Mucosa of stomach (tissue), 1 donor: ENCODE measurements around the gene GRIA2.
"Not testable (repeated sequence)": the region's sequence is repeated elsewhere in the genome, so short reads cannot be mapped to it uniquely, and the experiment has no call there.

ENCODE experiments used
- H3K27me3 ChIP-seq: one replicate; pipeline ENCODE4 v1.7.0; 2013; ENCODE audit warnings: mild to moderate bottlenecking, low read length; ENCODE audit not compliant: control insufficient read depth, insufficient read depth
- H3K36me3 ChIP-seq: one replicate; pipeline ENCODE4 v1.7.0; 2013; ENCODE audit warnings: low read length; ENCODE audit not compliant: control insufficient read depth, insufficient read depth
- H3K4me1 ChIP-seq: one replicate; pipeline ENCODE4 v1.7.0; 2013; ENCODE audit warnings: mild to moderate bottlenecking, low read length; ENCODE audit not compliant: control insufficient read depth, insufficient read depth
- H3K4me3 ChIP-seq: one replicate; pipeline ENCODE4 v1.7.0; 2013; ENCODE audit warnings: low read length
- H3K9ac ChIP-seq: one replicate; pipeline ENCODE4 v1.7.0; 2013; ENCODE audit warnings: mild to moderate bottlenecking, low read length, moderate library complexity
- H3K9me3 ChIP-seq: one replicate; pipeline ENCODE4 v1.7.0; 2013; ENCODE audit warnings: mild to moderate bottlenecking, low read length, moderate library complexity; ENCODE audit not compliant: control insufficient read depth
- donor health status: Pancreatic carcinoma.

The GRIA2 gene

GRCh38 chr4:157222771-157223160, 2.2 kb downstream of the GRIA2 start:
- H3K4me1 ChIP-seq, result no peaks in the 10 kb centered on the region
- H3K4me3 ChIP-seq, result no peak overlapping the region
- no peaks in the 10 kb centered on the region for H3K36me3 ChIP-seq
- no peaks in the 10 kb centered on the region for H3K9me3 ChIP-seq
- H3K9ac ChIP-seq, result no peak overlapping the region
- peaks cover 39% of the 10 kb centered on the region for H3K27me3 ChIP-seq

- Histone ChIP-seq H3K4me1 (no peaks in the 10 kb centered on the region), H3K9me3 (no peaks in the 10 kb centered on the region), H3K36me3 (no peaks in the 10 kb centered on the region), H3K4me3 (no peak overlapping the region), H3K27me3 (peaks cover 39% of the 10 kb centered on the region), H3K9ac (no peak overlapping the region)
These were observed 2.9 kb downstream of the GRIA2 start for GRCh38 chr4:157223456-157223855.

GRCh38 chr4:157225096-157225495, 4.6 kb downstream of the GRIA2 start:
- H3K4me3 ChIP-seq, result no peak overlapping the region

GRCh38 chr4:157226035-157226434, 5.5 kb downstream of the GRIA2 start:
- Histone ChIP-seq H3K4me1 (no peaks in the 10 kb centered on the region), H3K36me3 (no peaks in the 10 kb centered on the region), H3K27me3 (peaks cover 20% of the 10 kb centered on the region), H3K4me3 (no peak overlapping the region), H3K9ac (no peak overlapping the region), H3K9me3 (no peaks in the 10 kb centered on the region)

More at GRCh38 chr4:157225096-157225495, 4.6 kb downstream of the GRIA2 start:
- no peaks in the 10 kb centered on the region for H3K36me3 ChIP-seq
- H3K27me3 ChIP-seq, result peaks cover 29% of the 10 kb centered on the region
- no peaks in the 10 kb centered on the region for H3K4me1 ChIP-seq
- H3K9ac ChIP-seq, result no peak overlapping the region
- H3K9me3 ChIP-seq, result no peaks in the 10 kb centered on the region

GRCh38 chr4:157226601-157227000, 6.1 kb downstream of the GRIA2 start:
- Histone ChIP-seq H3K9me3 (no peaks in the 10 kb centered on the region), H3K4me1 (no peaks in the 10 kb centered on the region), H3K9ac (no peak overlapping the region), H3K36me3 (no peaks in the 10 kb centered on the region), H3K4me3 (no peak overlapping the region), H3K27me3 (peaks cover 15% of the 10 kb centered on the region)

- H3K9me3 ChIP-seq, result no peaks in the 10 kb centered on the region
These were observed 11.0 kb downstream of the GRIA2 start for GRCh38 chr4:157231525-157231924.

GRCh38 chr4:157242871-157243270, 22.3 kb downstream of the GRIA2 start:
- H3K9ac ChIP-seq, result no peak overlapping the region
- no peaks in the 10 kb centered on the region for H3K9me3 ChIP-seq
- no peaks in the 10 kb centered on the region for H3K36me3 ChIP-seq
- no peaks in the 10 kb centered on the region for H3K27me3 ChIP-seq
- no peaks in the 10 kb centered on the region for H3K4me1 ChIP-seq
- no peak overlapping the region for H3K4me3 ChIP-seq

More at GRCh38 chr4:157231525-157231924, 11.0 kb downstream of the GRIA2 start:
- Histone ChIP-seq H3K9ac (no peak overlapping the region), H3K27me3 (no peaks in the 10 kb centered on the region), H3K4me3 (no peak overlapping the region), H3K4me1 (no peaks in the 10 kb centered on the region), H3K36me3 (no peaks in the 10 kb centered on the region)

GRCh38 chr4:157244348-157244747, 23.8 kb downstream of the GRIA2 start:
- H3K4me1 ChIP-seq, result no peaks in the 10 kb centered on the region
- no peaks in the 10 kb centered on the region for H3K27me3 ChIP-seq
- no peaks in the 10 kb centered on the region for H3K36me3 ChIP-seq
- no peak overlapping the region for H3K4me3 ChIP-seq
- H3K9me3 ChIP-seq, result no peaks in the 10 kb centered on the region
- H3K9ac ChIP-seq, result no peak overlapping the region

GRCh38 chr4:157245351-157245750, 24.8 kb downstream of the GRIA2 start:
- Histone ChIP-seq H3K36me3 (no peaks in the 10 kb centered on the region), H3K9ac (no peak overlapping the region), H3K9me3 (no peaks in the 10 kb centered on the region), H3K27me3 (no peaks in the 10 kb centered on the region), H3K4me3 (no peak overlapping the region), H3K4me1 (no peaks in the 10 kb centered on the region)

- H3K36me3 ChIP-seq, result no peaks in the 10 kb centered on the region
- H3K27me3 ChIP-seq, result no peaks in the 10 kb centered on the region
These were observed 26.4 kb downstream of the GRIA2 start for GRCh38 chr4:157246964-157247363.

GRCh38 chr4:157258165-157258564, 37.6 kb downstream of the GRIA2 start:
- not testable (repeated sequence) for H3K4me1 ChIP-seq, H3K27me3 ChIP-seq, H3K9me3 ChIP-seq, H3K36me3 ChIP-seq, H3K9ac ChIP-seq, H3K4me3 ChIP-seq

More at GRCh38 chr4:157246964-157247363, 26.4 kb downstream of the GRIA2 start:
- Histone ChIP-seq H3K4me3 (no peak overlapping the region), H3K4me1 (no peaks in the 10 kb centered on the region), H3K9ac (no peak overlapping the region), H3K9me3 (no peaks in the 10 kb centered on the region)

GRCh38 chr4:157265281-157265680, 44.8 kb downstream of the GRIA2 start:
- H3K4me3 ChIP-seq, result no peak overlapping the region
- no peaks in the 10 kb centered on the region for H3K27me3 ChIP-seq
- no peaks in the 10 kb centered on the region for H3K4me1 ChIP-seq
- no peak overlapping the region for H3K9ac ChIP-seq
- H3K9me3 ChIP-seq, result no peaks in the 10 kb centered on the region
- H3K36me3 ChIP-seq, result no peaks in the 10 kb centered on the region

GRCh38 chr4:157270108-157270507, 49.6 kb downstream of the GRIA2 start:
- H3K9me3 ChIP-seq, result no peaks in the 10 kb centered on the region
- H3K27me3 ChIP-seq, result no peaks in the 10 kb centered on the region
- no peaks in the 10 kb centered on the region for H3K4me1 ChIP-seq
- H3K4me3 ChIP-seq, result no peak overlapping the region
- no peaks in the 10 kb centered on the region for H3K36me3 ChIP-seq
- H3K9ac ChIP-seq, result no peak overlapping the region
